Stimulated activated CD4-positive, alpha-beta T cell treated with anti-CD3 and anti-CD28 coated beads, Interleukin-1b, Interleukin-23, amount 100 ng/mL, for 48 hours (primary cell): Measurements from ENCODE around the gene PRPF18.
A peak's percentile ranks its signal among the peaks of the same experiment; 100 is the strongest.

Source experiments
- DNase-seq: peaks from one replicate; pipeline ENCODE4 v3.0.0-alpha.2; 2020

The PRPF18 gene

DNA sequence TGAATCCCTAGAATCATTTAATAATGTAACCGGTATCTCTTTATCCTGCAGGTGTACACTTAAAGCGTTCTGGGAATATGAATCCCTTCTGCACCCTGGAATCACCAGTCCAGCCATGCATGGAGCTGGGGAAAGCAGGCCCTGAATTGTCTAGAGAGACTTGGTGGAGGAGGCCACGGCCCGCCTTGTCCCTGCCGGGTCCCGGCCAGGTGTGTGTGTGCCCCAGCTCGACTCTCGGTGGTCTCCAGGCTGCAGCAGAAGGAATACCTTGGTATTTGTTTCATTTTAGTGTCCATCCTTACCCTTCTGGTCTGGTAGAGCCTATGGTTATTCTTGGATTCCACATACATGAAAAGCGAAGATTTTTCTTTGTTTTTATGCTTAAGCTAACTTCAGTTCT lies 58.1 kb downstream of the PRPF18 start:
- no peak for DNase-seq

- no peak for DNase-seq
These were observed 61.7 kb downstream of the PRPF18 start for GRCh38 chr10:13648425-13648824.

- DNase-seq = no peak
These were observed 63.2 kb downstream of the PRPF18 start for GRCh38 chr10:13649844-13650520.

- DNase-seq = no peak
These were observed 64.2 kb downstream of the PRPF18 start for GRCh38 chr10:13650961-13651360.

GRCh38 chr10:13651969-13652720 lies 65.4 kb downstream of the PRPF18 start:
- peak; percentile 21 for DNase-seq

- no peak for DNase-seq
These were observed 66.1 kb downstream of the PRPF18 start for GRCh38 chr10:13652860-13653259.

DNA sequence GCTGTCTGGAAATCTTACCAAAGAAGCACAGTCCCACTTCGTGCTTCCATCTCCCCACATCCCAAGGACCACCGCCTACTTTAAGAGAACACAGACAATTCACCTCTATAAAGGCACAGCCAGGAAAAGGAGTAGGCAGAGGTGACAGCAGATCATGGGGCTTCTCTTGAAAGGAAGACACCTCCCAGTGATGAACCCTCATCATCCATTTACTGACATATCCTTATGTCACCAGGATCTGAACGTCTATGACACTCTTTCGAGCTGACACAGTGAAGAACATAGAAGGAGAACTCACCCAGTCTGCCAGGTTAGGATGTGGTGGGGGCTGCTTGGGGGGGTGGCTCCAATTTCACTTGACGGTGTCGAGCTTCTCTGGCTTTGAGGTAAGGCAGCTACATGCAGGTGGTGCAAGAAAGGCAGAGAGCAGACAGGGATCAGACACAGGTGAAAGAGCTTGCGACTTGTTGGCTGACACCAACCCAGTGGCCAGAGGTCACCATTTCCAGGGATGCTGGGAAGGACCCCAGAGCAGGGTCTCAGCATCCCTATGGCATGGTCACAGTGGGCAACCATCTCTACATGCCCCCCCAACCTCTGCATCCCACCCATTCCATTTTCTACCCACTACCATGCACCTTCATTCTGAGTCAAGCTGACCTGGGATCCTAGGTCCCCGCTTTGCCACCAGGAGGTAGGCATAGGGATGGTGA lies 67.5 kb downstream of the PRPF18 start:
- DNase-seq = no peak

DNA sequence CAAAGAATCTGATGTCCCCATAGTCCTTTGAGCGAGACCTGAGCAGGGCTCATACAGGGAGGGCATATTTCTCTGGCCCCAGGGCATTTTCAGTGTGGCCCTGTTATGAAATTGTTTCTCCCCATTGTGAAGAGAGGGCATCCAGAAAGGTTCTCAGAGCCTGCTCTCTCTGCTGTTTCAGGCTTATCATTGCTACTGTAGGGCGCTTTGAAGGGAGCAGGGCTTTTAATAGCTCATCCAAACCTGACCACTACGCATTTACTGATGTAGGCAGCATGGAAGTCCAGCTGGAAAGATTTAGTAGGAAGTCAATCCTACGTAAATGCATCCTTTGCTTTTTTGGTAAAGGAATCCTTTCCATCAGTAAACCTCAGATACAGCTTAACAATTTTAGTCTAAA lies 68.1 kb downstream of the PRPF18 start:
- no peak for DNase-seq

GRCh38 chr10:13656337-13657100 lies 69.8 kb downstream of the PRPF18 start:
- no peak for DNase-seq

GRCh38 chr10:13657101-13657680 lies 70.4 kb downstream of the PRPF18 start:
- no peak for DNase-seq

DNA sequence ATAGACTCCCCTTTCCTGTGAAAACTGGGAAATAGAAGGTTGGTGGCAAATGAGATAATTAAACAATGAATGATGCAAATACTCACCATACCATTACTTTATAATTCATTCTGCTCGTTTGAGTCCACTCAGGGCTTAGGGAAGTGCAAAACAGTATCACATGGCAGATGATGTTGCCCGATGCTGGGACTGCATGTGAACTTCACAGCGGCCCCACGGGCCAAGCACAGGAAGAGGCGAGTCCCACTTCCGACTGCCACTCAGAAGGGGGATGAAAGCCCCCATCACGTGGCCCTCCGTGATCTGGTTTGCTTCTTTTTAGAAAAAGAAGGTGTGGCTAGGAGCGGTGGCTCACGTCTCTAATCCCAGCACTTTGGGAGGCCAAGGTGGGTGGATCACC lies 71.5 kb downstream of the PRPF18 start:
- no peak for DNase-seq

- DNase-seq = no peak
These were observed 72.3 kb downstream of the PRPF18 start for GRCh38 chr10:13658871-13659685.

DNA sequence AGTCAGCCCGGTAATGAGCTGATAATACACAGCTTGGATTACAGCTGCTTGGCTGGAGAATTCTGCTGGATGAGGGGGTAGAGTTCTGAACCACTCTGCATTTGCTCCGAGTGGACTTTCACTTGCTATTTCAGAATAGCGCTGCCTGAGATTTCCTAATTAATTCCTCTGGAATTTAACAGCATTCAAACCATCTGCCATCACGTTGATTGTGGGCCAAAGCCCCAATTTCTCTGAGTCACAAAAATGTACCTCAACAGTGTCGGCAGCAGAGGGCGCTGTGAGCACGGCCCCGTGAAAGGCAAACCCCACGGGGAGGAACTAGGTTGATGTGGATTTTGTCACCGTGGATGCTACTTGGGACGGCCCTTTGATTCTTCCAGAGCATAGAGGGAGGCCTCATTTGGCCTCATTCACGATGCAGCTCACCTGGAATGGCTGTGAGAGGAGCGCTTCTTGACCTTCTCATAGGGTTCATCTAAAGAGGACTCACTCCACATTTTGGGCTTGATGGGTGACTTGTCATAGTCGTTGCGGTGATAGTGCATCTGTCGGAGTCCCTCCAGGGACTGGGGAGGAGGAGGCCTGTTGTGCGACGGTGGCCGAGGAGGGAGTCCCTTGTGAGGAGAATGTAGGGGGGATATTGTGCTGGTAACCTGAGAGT lies 73.3 kb downstream of the PRPF18 start:
- peak; percentile 59 for DNase-seq

- DNase-seq = no peak
These were observed 73.8 kb downstream of the PRPF18 start for GRCh38 chr10:13660551-13660920.

DNA sequence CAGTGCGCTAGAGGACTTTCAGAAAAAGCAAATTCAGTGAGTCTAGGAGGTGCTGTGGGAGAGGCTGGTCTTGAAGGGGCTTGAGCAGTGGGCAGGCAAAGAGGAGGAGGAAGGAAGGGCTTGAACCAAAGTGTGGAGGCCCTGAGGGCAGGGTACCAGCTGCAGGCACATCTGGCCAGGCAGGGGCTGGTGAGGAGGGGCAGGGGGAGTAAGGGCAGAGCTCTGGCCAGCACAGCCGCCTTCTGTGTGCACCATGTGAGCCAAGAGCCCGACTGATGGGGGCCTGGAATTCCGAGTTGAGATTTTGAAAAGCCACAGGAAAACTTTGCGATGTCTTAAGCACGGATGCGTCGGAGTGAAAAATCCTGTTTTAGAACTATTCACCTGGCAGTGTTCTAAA lies 74.5 kb downstream of the PRPF18 start:
- no peak for DNase-seq

DNA sequence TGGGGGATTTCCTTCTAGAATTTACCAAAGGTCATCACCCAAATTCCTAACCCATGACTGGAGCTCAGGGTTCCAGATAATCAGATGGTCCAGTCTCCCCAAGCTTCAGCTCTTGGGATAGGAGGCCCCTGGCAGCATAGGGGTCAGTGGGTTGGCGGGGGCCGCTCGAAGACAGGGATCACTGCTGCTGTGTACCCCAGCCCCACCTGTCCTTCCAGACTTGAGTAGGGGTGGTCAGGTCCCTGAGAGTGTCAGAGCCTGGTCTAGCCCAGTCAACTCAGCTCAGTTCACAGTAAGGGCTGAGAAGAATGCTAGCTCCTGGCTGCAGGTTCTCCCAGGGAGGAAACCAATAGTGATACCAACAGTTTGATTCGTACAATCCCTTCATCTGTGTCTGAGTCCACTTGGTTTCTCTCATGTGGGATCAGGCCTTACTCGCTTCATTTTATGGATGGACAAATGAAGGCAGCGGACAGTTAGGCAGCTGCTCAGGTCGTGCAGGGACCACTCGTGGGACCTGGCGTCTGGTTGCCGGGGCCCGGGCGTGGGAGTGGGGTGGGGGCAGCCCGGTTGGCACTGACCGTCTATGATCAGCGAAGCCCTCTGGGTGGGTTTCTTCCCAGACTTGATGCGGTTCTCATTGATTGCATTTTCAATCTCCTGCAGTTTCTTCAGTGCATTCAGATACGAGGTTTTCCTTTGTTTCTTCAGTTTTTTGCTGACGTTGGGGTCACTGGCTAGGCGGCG lies 78.9 kb downstream of the PRPF18 start:
- no peak for DNase-seq

GRCh38 chr10:13668126-13668525 lies 81.4 kb downstream of the PRPF18 start:
- no peak for DNase-seq

DNA sequence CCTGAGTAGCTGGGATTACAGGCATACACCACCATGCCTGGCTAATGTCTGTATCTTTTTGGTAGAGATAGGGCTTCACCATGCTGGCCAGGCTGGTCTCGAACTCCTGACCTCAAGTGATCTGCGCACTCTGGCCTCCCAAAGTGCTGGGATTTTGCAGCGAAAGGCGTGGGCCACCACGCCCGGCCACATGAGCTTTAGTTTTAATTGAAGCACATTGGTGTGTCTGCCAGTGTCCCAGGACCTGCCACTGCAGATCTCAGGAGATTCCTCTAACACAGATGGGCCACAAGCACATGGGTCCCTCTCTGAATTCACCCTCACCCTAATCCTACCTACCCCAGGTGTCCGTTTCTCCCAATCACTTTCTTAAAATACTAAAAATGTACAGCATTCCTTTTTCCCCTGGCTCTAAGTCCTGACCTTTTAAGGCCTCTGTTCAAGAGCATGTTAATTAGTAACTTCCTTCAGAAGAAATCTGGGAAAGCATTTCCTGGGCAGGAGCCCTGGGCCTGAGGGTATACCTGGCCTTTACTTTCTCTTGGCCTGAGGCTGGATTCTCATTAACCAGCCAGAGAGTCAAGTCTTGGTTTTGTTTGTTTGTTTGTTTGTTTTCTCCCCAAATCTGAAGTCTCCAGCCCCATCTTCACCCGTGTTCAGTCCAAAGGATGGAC lies 82.6 kb downstream of the PRPF18 start:
- DNase-seq = no peak

DNA sequence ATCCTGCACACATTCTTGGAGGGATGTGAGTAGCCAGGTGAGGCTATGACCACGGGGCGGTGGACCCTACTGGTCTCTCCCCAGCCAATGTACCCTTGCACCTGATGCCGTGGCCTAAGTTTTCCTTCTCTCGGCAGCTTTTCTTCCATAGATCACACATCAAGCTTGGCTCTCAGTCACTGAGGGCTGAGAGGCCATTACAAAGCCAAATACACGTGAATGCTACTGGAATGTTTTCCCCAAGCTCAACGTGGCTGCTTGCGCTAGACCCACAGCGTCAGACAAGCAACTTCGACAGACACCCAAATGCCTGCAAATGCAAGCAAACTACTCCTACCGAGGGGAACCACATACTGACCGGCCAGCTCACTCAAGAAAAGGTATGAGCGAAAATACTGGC lies 83.1 kb downstream of the PRPF18 start:
- DNase-seq = no peak

DNA sequence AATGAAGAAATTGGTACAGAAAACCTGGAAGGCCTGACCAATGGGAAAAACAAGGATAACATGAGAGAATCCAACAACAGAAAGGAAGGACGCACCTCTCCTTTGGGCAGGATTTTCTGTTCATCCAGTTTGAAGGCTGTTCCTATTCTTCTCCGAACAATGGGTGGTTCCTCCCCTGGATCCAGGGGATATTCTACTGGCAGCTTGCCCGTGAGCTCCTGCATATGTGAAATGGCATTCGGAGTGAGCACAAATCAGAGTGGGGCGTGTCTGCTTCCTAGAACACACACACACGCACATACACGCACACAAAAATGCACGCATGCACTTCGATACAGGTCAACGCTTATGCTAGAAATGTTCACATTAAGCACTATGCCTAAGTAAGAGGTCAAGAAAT lies 83.5 kb downstream of the PRPF18 start:
- no peak for DNase-seq
